Stimulated activated naive CD8-positive, alpha-beta T cell treated with anti-CD3 and anti-CD28 coated beads, Interleukin-15, amount 100 ng/mL, for 72 hours (primary cell): Measurements from ENCODE around the gene GPR3.
A peak's percentile ranks its signal among the peaks of the same experiment; 100 is the strongest.

ENCODE experiments used
- ATAC-seq: fragments of 150-1000 bp; cut with Tn5 transposase; 2 replicates; pipeline ENCODE4 v1.10.0; 2021; ENCODE audit warnings: mild to moderate bottlenecking, moderate library complexity
- DNase-seq, 2 donors: peaks; one replicate each; pipeline ENCODE4 v3.0.0; 2021 to 2022
- H3K27ac Mint-ChIP-seq, 2 donors: one replicate each; pipeline ENCODE4 v1.8.0; 2022; ENCODE audit warnings: mild to moderate bottlenecking in 2 of 2, mixed read lengths in 2 of 2, moderate library complexity in 2 of 2
- H3K27me3 Mint-ChIP-seq: one replicate; pipeline ENCODE4 v1.8.0; 2022; ENCODE audit warnings: mixed read lengths
- H3K4me1 Mint-ChIP-seq: one replicate; pipeline ENCODE4 v1.8.0; 2022; ENCODE audit warnings: mild to moderate bottlenecking, mixed read lengths
- H3K4me3 Mint-ChIP-seq, 2 donors: one replicate each; pipeline ENCODE4 v1.8.0; 2022; ENCODE audit warnings: mild to moderate bottlenecking in 2 of 2, mixed read lengths in 2 of 2, moderate library complexity in 1 of 2
- H3K9me3 Mint-ChIP-seq, 2 donors: one replicate each; pipeline ENCODE4 v1.8.0; 2022; ENCODE audit warnings: mixed read lengths in 2 of 2

The GPR3 gene, protein sequence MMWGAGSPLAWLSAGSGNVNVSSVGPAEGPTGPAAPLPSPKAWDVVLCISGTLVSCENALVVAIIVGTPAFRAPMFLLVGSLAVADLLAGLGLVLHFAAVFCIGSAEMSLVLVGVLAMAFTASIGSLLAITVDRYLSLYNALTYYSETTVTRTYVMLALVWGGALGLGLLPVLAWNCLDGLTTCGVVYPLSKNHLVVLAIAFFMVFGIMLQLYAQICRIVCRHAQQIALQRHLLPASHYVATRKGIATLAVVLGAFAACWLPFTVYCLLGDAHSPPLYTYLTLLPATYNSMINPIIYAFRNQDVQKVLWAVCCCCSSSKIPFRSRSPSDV

DNA sequence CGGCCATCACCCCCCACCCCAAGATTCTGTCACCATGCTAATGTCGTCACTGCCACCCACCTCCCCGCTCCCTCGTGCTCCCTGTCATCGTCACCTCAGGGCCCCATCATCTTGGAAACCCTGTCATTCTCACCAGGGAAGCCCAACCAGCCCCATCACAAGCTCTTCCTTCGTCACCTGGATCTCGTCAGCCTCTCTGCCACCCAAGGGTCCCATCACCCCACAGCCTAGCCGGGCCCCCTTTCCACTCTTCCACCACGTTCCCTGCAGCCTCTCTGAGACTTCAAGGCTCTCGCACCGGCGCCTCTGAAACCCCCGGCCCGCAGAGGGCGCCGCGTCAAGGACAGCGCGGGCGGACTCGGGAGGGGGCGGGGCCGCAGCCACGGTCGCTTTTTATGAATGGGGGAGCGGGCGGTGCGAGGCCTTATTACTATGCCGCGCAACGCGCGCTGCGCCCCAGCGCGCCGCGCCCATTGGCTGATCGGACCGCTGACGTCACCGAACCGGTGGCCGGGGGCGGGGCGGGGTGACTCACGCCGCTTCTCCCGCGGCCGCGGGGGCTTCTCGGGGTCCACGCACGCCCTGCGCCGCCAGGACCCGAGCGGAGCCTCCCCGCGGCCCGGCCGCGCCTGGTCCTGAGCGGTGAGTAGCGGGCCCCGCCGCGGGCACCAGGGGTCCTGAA, at the start of gene GPR3:
TSS of gene GPR3 (plus strand) at position 527 of the 682 bp plus-strand sequence. CDS start 1,177 bp downstream, outside the sequence.
- H3K4me3 Mint-ChIP-seq: peak within 1 kb of the TSS; percentile 89 to 91
- DNase-seq: peak; percentile 92
- H3K4me1 Mint-ChIP-seq: peaks cover 35% of the 10 kb centered on the region
- H3K27ac Mint-ChIP-seq: peak within 1 kb of the TSS; percentile 84 to 91
- peak; percentile 94 for ATAC-seq
- H3K27me3 Mint-ChIP-seq: no peaks in the 10 kb centered on the region
- H3K9me3 Mint-ChIP-seq: no peaks in the 10 kb centered on the region

DNA sequence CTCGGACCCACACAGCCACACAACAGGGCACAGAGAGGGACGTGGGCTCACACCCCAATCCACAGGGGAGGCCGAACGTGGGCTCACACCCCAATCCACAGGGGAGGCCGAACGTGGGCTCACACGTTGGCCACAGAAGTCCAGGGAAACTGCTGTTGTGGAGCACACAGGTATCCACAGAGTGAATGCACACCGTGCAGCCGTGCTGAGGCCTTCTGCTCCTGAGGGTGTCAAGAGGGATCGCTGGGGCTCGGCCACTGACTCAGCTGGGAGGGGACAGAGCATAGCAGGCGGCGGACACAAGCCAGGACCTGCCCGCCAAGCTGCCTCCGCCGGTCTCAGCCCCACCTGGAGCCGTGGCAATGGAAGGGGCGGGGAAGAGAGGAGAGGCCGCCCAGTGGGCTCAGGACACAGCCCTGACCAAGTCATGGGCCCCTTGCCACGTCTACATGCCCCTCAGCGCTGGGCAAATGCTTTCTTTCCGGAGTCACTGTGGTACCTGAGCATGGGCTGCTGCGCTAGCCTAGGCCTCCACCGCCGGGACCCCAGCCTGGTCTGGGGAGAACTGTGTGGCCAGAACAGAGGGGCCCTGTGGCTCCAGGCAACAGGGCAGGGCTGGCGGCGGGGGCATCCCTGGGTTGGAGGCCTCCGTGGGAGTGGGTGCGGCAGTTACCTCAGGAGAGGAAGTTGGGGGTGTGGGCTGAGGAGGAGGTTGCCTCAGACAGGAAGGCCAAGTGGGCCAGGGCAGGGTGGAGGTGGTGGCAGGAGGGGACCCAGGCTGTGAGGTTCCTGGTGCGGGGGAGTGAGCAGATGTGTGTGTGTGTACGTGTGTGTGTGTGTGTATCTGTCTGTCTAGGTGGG, 49.4 kb upstream of the GPR3 start:
- DNase-seq (peak; percentile 61 to 76), ATAC-seq (peak; percentile 67)
- Mint-ChIP-seq H3K4me3 (peak overlapping the region; percentile 87 to 88), H3K9me3 (no peaks in the 10 kb centered on the region), H3K4me1 (peaks cover 74% of the 10 kb centered on the region), H3K27ac (peak overlapping the region; percentile 96 to 98), H3K27me3 (no peaks in the 10 kb centered on the region)

DNA sequence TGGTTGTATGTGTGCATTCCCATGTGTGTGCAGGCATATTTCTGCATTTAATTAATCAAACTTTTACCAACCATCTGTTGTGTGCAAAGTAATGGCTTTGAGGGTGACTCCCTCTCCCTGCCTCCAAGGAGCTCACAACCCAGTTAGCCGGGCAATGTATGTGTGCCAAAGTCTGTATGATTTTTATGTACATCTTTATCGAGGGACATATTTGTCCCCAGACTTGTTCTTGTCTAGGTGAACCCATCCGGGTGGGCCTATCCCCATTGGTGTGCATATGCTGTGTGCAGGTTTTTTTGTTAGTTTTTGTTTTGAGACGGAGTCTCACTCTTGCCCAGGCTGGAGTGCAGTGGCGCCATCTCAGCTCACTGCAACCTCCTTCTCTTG, 48.8 kb upstream of the GPR3 start:
- peak overlapping the region; percentile 87 to 88 for H3K4me3 Mint-ChIP-seq
- H3K4me1 Mint-ChIP-seq: peaks cover 71% of the 10 kb centered on the region
- no peaks in the 10 kb centered on the region for H3K27me3 Mint-ChIP-seq
- DNase-seq (no peak), ATAC-seq (no peak)
- no peaks in the 10 kb centered on the region for H3K9me3 Mint-ChIP-seq
- peak overlapping the region; percentile 16 to 98 for H3K27ac Mint-ChIP-seq

DNA sequence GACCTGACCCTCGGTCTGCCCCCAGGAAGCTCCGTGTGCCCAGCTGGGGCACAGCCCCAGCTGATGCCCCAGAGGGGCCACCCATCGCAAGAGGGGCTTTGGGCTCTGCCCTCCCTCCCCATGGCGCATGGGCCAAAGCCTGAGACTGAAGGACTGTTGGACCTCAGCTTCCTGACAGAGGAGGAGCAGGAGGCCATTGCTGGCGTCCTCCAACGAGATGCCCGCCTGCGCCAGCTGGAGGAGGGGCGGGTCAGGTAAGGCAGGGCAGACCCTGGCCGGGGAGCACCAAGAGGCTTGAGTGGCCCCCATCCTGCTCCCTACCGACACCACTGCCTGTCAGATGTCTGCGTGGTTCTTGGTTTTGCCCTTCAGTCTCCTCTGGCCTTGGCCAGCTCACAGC, 47.1 kb upstream of the GPR3 start:
- ATAC-seq (no peak), DNase-seq (no peak)
- H3K4me1 Mint-ChIP-seq: peaks cover 61% of the 10 kb centered on the region
- no peaks in the 10 kb centered on the region for H3K9me3 Mint-ChIP-seq
- no peak overlapping the region for H3K27ac Mint-ChIP-seq
- no peaks in the 10 kb centered on the region for H3K27me3 Mint-ChIP-seq
- H3K4me3 Mint-ChIP-seq: no peak overlapping the region

DNA sequence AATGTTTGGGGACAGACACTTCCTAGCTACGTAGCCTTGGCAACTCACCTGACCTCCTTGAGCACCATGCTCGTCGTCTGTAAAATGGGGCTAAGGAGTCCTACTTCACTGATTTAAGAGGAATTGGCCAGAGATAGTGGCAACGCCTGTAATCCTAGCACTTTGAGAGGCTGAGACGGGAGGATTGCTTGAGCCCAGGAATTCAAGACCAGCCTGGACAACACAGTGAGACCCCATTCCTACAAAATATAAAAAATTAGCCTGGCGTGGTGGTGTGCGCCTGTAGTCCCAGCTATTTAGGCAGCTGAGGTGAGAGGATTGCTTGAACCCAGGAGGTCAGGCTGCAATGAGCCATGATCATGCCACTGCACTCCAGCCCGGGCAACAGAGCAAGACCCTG, 46.1 kb upstream of the GPR3 start:
- Mint-ChIP-seq H3K27ac (no peak overlapping the region), H3K27me3 (no peaks in the 10 kb centered on the region), H3K4me1 (peaks cover 50% of the 10 kb centered on the region), H3K4me3 (no peak overlapping the region), H3K9me3 (no peaks in the 10 kb centered on the region)
- ATAC-seq (no peak), DNase-seq (no peak)

DNA sequence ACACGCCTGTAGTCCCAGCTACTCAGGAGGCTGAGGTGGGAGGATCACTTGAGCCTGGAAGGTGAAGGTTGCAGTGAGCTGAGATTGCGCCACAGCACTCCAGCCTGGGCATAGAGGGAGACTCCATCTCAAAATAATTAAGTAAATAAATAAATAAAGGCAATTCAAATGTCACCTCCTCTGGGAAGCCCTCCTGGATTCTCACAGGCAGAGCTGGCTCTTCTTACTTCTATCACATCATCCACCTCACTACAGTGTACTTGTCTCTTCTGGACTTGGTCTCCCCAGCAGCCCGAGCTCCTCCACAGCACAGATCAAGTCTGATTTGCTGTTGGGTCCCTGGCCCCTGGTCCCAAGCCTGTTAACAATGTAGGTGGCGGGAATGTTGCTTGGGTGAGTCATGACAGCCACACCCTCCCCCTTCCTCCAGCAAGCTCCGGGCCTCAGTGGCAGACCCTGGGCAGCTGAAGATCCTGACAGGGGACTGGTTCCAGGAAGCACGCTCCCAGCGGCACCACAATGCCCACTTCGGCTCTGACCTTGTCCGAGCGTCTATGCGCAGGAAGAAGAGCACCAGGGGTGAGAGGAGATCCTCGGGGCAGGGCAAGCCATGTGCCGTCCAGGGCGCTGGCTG, 45.3 kb upstream of the GPR3 start:
- no peaks in the 10 kb centered on the region for H3K27me3 Mint-ChIP-seq
- no peak for ATAC-seq
- no peak overlapping the region for H3K4me3 Mint-ChIP-seq
- H3K9me3 Mint-ChIP-seq: no peaks in the 10 kb centered on the region
- H3K27ac Mint-ChIP-seq: peak overlapping the region; percentile 75 to 91
- DNase-seq: no peak
- H3K4me1 Mint-ChIP-seq: peaks cover 47% of the 10 kb centered on the region

DNA sequence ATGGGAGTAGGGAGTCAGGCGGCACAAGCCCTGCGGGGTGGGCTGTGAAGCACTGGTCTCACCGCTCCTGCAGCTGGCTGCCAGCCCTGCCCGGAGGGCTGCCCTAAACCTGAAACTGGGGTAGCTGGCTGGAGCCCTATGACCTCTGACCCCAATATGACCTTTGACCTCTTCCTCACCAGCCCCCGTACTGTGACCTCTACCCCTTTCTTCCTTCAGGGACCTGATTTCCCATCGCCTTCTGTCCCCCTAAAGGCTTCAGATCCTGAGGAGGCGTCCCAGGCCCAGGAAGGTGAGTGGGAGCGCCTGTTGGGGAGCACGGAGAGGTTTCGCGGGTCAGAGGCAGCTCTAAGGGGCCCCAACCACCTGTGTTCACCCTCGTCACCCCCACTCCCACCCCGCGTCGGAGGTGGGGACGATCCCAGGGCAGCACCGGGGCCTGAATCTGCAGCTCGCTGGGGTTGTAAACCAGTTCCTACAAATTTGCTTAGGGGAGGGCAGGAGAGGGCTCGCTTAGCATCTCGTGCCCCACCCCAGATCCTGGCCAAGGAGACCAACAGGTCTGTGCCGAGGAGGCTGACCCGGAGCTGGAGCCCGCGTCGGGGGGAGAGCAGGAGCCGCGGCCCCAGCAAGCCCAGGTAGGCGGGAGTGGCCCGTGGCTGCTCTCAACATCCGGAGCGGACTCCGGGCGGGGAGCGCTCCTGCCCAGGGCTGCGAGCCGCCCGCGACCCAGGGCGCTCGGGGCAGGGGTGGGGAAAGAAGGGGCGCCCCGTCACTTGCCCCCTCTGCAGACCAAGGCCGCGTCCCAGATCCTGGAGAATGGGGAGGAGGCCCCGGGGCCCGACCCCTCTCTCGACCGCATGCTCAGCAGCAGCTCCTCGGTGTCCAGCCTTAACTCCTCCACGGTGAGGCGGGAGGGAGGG, 43.3 kb upstream of the GPR3 start:
- no peaks in the 10 kb centered on the region for H3K9me3 Mint-ChIP-seq
- peak overlapping the region in 1 of 2 donors; percentile 79 for H3K4me3 Mint-ChIP-seq
- DNase-seq (no peak), ATAC-seq (peak; percentile 61)
- peaks cover 27% of the 10 kb centered on the region for H3K4me1 Mint-ChIP-seq
- H3K27me3 Mint-ChIP-seq: no peaks in the 10 kb centered on the region
- H3K27ac Mint-ChIP-seq: no peak overlapping the region

DNA sequence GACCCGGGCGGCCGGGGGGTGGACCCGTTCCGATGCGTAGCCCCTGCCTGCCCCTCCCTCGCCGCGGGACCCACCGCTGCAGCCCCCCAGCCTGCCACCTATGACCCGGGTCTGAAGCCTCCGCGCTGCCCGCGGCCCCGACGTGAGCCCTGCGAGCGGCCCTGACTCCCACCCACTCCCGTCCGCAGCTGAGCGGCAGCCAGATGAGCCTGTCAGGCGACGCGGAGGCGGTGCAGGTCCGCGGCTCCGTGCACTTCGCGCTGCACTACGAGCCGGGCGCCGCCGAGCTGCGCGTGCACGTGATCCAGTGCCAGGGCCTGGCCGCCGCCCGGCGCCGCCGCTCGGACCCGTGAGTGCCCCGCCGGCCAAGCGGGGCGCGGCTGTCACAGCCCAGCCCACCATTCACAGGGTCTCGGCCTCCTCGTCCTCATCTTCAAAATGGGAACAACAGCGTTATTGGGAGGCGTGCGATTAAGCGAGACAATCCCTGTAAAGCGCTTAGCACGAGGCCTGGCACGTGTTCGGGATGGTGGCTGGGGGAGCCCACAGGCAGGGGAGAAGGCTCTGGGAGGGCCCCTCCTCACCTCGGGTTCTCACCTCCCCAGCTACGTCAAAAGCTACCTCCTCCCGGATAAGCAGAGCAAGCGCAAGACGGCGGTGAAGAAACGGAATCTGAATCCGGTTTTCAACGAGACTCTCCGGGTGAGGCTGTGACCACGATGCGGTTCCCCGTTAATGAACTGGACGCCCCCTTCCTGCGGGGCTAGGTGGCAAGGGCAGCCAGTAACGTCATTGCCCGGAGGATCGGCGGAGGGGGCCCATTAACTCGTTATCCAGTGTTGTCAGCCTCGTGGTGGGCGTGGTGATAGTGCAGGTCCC, 42.4 kb upstream of the GPR3 start:
- Mint-ChIP-seq H3K4me1 (peaks cover 21% of the 10 kb centered on the region), H3K27me3 (no peaks in the 10 kb centered on the region), H3K4me3 (peak overlapping the region in 1 of 2 donors; percentile 41), H3K27ac (no peak overlapping the region), H3K9me3 (no peaks in the 10 kb centered on the region)
- ATAC-seq (peak; percentile 41), DNase-seq (no peak)

DNA sequence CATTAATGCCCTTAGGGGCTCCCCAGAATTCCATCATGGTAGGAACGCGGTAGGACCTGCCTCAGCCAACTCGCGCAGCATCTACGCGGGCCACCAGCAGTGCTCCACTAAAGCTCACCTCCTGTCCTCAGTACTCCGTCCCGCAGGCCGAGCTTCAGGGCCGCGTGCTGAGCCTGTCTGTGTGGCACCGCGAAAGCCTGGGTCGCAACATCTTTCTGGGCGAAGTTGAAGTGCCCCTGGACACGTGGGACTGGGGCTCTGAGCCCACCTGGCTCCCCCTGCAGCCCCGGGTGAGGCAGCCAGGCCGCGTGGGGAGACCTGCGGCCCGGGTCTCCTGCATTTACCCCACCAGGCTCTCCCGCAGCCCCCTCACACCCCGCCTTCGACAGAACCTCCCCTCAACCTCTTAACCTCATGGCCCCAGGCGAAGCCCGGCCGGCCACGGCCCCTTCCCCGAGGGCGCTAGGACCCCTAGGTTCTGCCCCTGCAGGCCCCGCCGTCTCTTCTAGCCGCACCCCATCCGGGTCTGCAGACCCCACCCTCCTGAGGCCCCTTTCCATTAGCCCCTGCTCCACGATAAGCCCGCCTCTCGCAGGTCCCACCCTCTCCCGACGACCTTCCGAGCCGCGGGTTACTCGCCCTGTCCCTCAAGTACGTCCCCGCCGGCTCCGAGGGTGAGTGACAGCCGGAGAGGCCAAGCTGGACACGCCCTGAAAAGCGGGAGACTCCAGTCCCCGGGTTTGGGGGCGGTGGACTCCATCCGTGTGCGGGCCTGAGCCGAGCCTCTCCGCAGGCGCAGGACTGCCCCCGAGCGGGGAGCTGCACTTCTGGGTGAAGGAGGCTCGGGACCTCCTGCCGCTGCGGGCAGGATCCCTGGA, 41.5 kb upstream of the GPR3 start:
- ATAC-seq: no peak
- H3K4me3 Mint-ChIP-seq: no peak overlapping the region

DNA sequence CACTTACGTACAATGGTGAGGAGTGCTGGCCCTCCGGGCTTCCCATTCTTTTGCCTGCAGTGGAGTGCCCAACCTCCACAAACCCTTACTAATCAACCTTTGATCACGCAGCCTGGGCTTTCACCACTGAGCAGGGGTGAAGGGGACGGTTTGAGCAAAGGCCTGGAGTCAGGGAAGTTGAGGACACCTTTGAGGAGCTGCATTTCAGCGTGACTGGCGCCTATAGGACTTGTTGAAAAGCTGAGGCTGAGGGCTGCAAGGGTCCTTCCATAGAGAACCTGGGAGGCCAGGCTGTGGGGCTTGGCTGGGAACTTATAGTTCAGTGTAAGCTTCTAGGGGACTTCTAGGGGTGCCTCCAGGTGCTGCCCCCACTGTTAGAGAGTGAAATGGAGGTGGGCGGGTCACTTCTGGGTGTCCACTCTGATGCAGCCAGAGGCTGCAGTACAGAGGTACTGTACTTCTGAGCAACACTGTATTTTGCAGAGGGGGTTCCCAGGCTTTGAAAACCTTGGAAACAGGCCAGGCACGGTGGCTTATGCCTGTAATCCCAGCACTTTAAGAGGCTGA, 40.8 kb upstream of the GPR3 start:
- no peak for DNase-seq
- Mint-ChIP-seq H3K27me3 (no peaks in the 10 kb centered on the region), H3K4me1 (peaks cover 24% of the 10 kb centered on the region), H3K4me3 (no peak overlapping the region), H3K27ac (peak overlapping the region in 1 of 2 donors; percentile 63), H3K9me3 (no peaks in the 10 kb centered on the region)
- ATAC-seq: no peak

More for the DNA sequence above, 41.5 kb upstream of the GPR3 start:
- no peaks in the 10 kb centered on the region for H3K9me3 Mint-ChIP-seq
- no peaks in the 10 kb centered on the region for H3K27me3 Mint-ChIP-seq
- H3K27ac Mint-ChIP-seq: peak overlapping the region in 1 of 2 donors; percentile 63
- peaks cover 21% of the 10 kb centered on the region for H3K4me1 Mint-ChIP-seq
- DNase-seq: no peak

DNA sequence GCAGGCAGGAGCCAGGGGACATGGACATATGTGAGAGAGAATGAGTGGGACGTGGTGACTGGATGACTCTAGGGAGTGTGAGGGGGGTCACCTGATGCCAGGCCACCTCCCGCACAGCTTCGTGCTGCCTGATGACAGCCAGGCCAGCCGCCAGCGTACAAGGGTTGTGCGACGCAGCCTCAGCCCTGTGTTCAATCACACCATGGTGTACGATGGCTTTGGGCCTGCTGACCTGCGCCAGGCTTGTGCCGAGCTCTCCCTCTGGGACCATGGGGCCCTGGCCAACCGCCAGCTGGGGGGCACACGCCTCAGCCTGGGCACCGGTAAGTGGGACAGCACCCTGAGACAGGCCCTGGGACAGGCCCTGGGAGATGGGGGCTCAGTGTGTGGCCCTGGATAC, 39.3 kb upstream of the GPR3 start:
- no peaks in the 10 kb centered on the region for H3K27me3 Mint-ChIP-seq
- ATAC-seq (no peak), DNase-seq (no peak)
- H3K4me3 Mint-ChIP-seq: no peak overlapping the region
- H3K9me3 Mint-ChIP-seq: no peaks in the 10 kb centered on the region
- peaks cover 39% of the 10 kb centered on the region for H3K4me1 Mint-ChIP-seq
- H3K27ac Mint-ChIP-seq: no peak overlapping the region

DNA sequence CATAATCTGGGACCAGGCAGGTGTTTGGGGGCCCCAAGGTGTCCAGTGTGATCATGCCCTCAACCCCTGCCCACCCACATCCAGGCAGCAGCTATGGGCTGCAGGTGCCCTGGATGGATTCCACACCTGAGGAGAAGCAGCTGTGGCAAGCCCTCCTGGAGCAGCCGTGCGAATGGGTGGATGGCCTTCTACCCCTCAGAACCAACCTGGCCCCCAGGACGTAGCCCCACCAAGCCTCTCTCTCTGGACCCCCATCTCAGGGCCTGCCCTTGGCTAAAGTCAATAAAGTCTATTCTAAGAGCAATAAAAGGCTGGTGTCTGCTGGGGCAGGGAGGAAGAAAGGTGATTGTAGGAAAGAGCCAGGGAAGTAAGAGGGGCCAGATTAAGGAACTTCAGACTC, 38.8 kb upstream of the GPR3 start:
- H3K4me1 Mint-ChIP-seq: peaks cover 40% of the 10 kb centered on the region
- peaks cover under 1% of the 10 kb centered on the region for H3K27me3 Mint-ChIP-seq
- no peak for DNase-seq
- ATAC-seq: no peak
- no peak overlapping the region for H3K4me3 Mint-ChIP-seq
- no peaks in the 10 kb centered on the region for H3K9me3 Mint-ChIP-seq
- no peak overlapping the region for H3K27ac Mint-ChIP-seq

DNA sequence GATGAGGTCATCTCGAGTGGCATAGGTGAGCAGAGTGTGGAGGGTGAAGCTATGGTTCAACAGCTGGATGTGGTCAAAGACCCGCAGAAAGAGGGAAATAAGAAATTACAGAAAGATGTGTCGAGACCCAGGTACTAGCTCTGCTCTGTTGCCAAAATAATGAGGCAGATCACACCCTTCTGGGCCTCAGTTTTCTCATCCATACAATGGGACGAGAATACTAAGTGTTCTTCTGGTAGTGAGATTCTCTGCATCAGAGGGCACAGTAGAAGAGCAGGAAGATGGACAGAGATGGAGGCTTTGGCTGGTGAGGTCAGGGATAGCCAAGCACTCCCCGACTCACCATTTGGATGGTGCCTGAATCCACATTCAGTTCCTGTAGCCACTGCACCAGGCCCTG, 36.7 kb upstream of the GPR3 start:
- no peak for DNase-seq
- no peak for ATAC-seq
- H3K4me1 Mint-ChIP-seq: peaks cover 52% of the 10 kb centered on the region
- H3K4me3 Mint-ChIP-seq: peak overlapping the region in 1 of 2 donors; percentile 32
- H3K9me3 Mint-ChIP-seq: no peaks in the 10 kb centered on the region
- H3K27me3 Mint-ChIP-seq: peaks cover 8% of the 10 kb centered on the region
- H3K27ac Mint-ChIP-seq: peak overlapping the region in 1 of 2 donors; percentile 81
